K562 (cell line): ENCODE data around the gene UBE2E1. TPM values are rescaled to one million over a fixed set of nuclear protein-coding genes. Genes with fewer than 3 reads are reported as not detected.
A peak's percentile ranks its signal among the peaks of the same experiment; 100 is the strongest.

Source experiments
- ATF6 ChIP-seq: sonication (generic); formaldehyde crosslinking; IDR thresholded peaks from 2 replicates; pipeline ENCODE4 v1.4.0; 2020; ENCODE audit warnings: mild to moderate bottlenecking, missing genetic modification reagents
- C11orf30 ChIP-seq: fragments of 450-650 bp; IDR thresholded peaks from 2 replicates; pipeline ENCODE4 v1.6.1; 2016; ENCODE audit warnings: low read depth, mild to moderate bottlenecking
- CREB1 ChIP-seq, 2 experiments: sonication (generic) in 1 of 2; formaldehyde crosslinking in 1 of 2; IDR thresholded peaks; 2 replicates each; pipeline versions ENCODE4 v1.6.1 to v1.8.0; 2012 to 2022; ENCODE audit warnings: inconsistent platforms in 1 of 2, mild to moderate bottlenecking in 1 of 2, missing genetic modification reagents in 1 of 2, moderate library complexity in 1 of 2
- DPF2 ChIP-seq: fragments of 450-650 bp; IDR thresholded peaks from 2 replicates; pipeline ENCODE4 v1.6.1; 2016
- EHMT2 ChIP-seq: fragments of 450-650 bp; IDR thresholded peaks from 2 replicates; pipeline ENCODE4 v1.6.1; 2018; ENCODE audit warnings: antibody characterized with exemption
- EP400 ChIP-seq: fragments of 450-650 bp; IDR thresholded peaks from 2 replicates; pipeline ENCODE4 v1.6.1; 2017; ENCODE audit warnings: antibody characterized with exemption, mild to moderate bottlenecking, moderate library complexity
- FOXJ2 ChIP-seq: fragments of 200-800 bp; sonication (Bioruptor generic); IDR thresholded peaks from 2 replicates; pipeline ENCODE4 v1.6.1; 2016; ENCODE audit warnings: missing genetic modification characterization, missing compliant biosample characterization
- HDAC2 ChIP-seq: fragments of 450-650 bp; IDR thresholded peaks from 2 replicates; pipeline ENCODE4 v1.6.1; 2016; ENCODE audit warnings: mild to moderate bottlenecking
- HMGXB4 ChIP-seq: sonication (generic); formaldehyde crosslinking; IDR thresholded peaks from 2 replicates; pipeline ENCODE4 v1.8.1; 2023; ENCODE audit warnings: mild to moderate bottlenecking, missing genetic modification reagents
- JUND ChIP-seq, 2 experiments: IDR thresholded peaks; 2 replicates in 1 of 2; 3 replicates in 1 of 2; pipeline ENCODE4 v1.6.1; 2011; ENCODE audit warnings: borderline replicate concordance in 2 of 2, low read depth in 2 of 2, low read length in 2 of 2, improper control_type of control experiment in 1 of 2, missing biosample characterization in 1 of 2, missing genetic modification characterization in 1 of 2, missing genetic modification reagents in 1 of 2
- MLLT1 ChIP-seq, 2 experiments: fragments of 450-650 bp; IDR thresholded peaks; 2 replicates each; pipeline ENCODE4 v1.6.1; 2016
- MTA3 ChIP-seq: fragments of 450-650 bp; formaldehyde crosslinking; IDR thresholded peaks from 2 replicates; pipeline ENCODE4 v1.6.1; 2017; ENCODE audit warnings: mild to moderate bottlenecking, borderline replicate concordance
- NFE2 ChIP-seq: IDR thresholded peaks from 2 replicates; pipeline ENCODE4 v1.6.1; 2014; ENCODE audit warnings: antibody characterized with exemption, low read depth
- PKNOX1 ChIP-seq: fragments of 450-650 bp; IDR thresholded peaks from 2 replicates; pipeline ENCODE4 v1.6.1; 2016
- PPARD ChIP-seq: fragments of 250-450 bp; sonication (Bioruptor Pico); IDR thresholded peaks from 2 replicates; pipeline ENCODE4 v1.8.0; 2022; ENCODE audit warnings: inconsistent platforms, mild to moderate bottlenecking, moderate library complexity
- RB1 ChIP-seq: fragments of 450-650 bp; IDR thresholded peaks from 2 replicates; pipeline ENCODE4 v1.6.1; 2017; ENCODE audit warnings: low read depth, mild to moderate bottlenecking
- SAP30 ChIP-seq: fragments of 200-600 bp; sonication (generic); IDR thresholded peaks from 2 replicates; pipeline ENCODE4 v1.6.1; 2012; ENCODE audit warnings: borderline replicate concordance, low read depth, mild to moderate bottlenecking, moderate library complexity, low read length, control low read depth, inconsistent platforms; ENCODE audit not compliant: insufficient read depth, poor library complexity, severe bottlenecking
- TEAD4 ChIP-seq, 2 experiments: sonication (generic) in 1 of 2; formaldehyde crosslinking in 1 of 2; IDR thresholded peaks; 2 replicates each; pipeline versions ENCODE4 v1.6.1 to v1.8.0; 2012 to 2022; ENCODE audit warnings: borderline replicate concordance in 1 of 2, inconsistent platforms in 1 of 2, low read length in 1 of 2, mild to moderate bottlenecking in 1 of 2, missing genetic modification reagents in 1 of 2
- ZBTB9 ChIP-seq: fragments of 450-650 bp; formaldehyde crosslinking; IDR thresholded peaks from 2 replicates; pipeline ENCODE4 v1.4.0; 2020; ENCODE audit warnings: mild to moderate bottlenecking, moderate library complexity
- ZNF316 ChIP-seq: fragments of 450-650 bp; IDR thresholded peaks from 2 replicates; pipeline ENCODE4 v1.6.1; 2016
- ZNF57 ChIP-seq: fragments of 450-650 bp; formaldehyde crosslinking; IDR thresholded peaks from 2 replicates; pipeline ENCODE4 v1.4.0; 2020; ENCODE audit warnings: mild to moderate bottlenecking, moderate library complexity
- polyA plus RNA-seq, 8 experiments: library from polyadenylated mRNA; depleted of rRNA in 4 of 8; stranded (reverse) in 5 of 8; unstranded in 3 of 8; fragments of >200 nt; fragmentation: Nextera tagmentation in 2 of 8; fragmentation: Illumina TruSeq in 1 of 8; extraction: Ambion mirVana in 2 of 8; extraction: Trizol in 1 of 8; gene quantifications; 2 replicates each; pipeline versions ENCODE4 v1.2.1 to v1.2.3, GENCODE V29; 2011 to 2014; ENCODE audit warnings: inconsistent platforms in 1 of 8, missing spikeins in 1 of 8
- total RNA-seq, 7 experiments: library from RNA; depleted of rRNA in 6 of 7; stranded (reverse); fragments of >200 nt in 6 of 7; fragmentation: Illumina TruSeq in 2 of 7; extraction: Trizol in 2 of 7; gene quantifications; 2 replicates each; pipeline versions ENCODE4 v1.2.1 to v1.2.3, GENCODE V29; 2011 to 2021; ENCODE audit warnings: low replicate concordance in 1 of 7

The UBE2E1 gene
- total and polyA plus RNA-seq, 9 of the 15 experiments (the other 6 are each of a cell fraction or from before 2014, with no cell fraction given): 54.4 to 294 (median 165) TPM

- peak; percentile 84 for TF ChIP-seq PKNOX1
- TF ChIP-seq MTA3: no peak
- TF ChIP-seq HMGXB4: no peak
- peak; percentile 98 for TF ChIP-seq NFE2
- TF ChIP-seq FOXJ2: peak; percentile 79; the same call in 1 of the 2 replicates
- TF ChIP-seq RB1: no peak
- no peak for TF ChIP-seq ATF6 (CRISPR knock-in tag)
- peak; percentile 93 for TF ChIP-seq C11orf30
- peak; percentile 41; the same call in 1 of the 2 replicates for TF ChIP-seq JUND (IDR thresholded peaks at IDR 0.05; ENCODE audit: borderline replicate concordance, low read depth, low read length)
- TF ChIP-seq JUND (tag; IDR thresholded peaks at IDR 0.05; ENCODE audit: borderline replicate concordance, low read depth, low read length): no peak; the same call in 2 of the 3 replicates
- peak; percentile 88 for TF ChIP-seq CREB1 (IDR thresholded peaks at IDR 0.05)
- TF ChIP-seq CREB1 (CRISPR knock-in tag; IDR thresholded peaks at IDR 0.05): peak; percentile 58; the same call in 1 of the 2 replicates
- TF ChIP-seq SAP30: no peak
- no peak for TF ChIP-seq ZNF57 (CRISPR knock-in tag)
- no peak for TF ChIP-seq MLLT1 (IDR thresholded peaks at IDR 0.05)
- TF ChIP-seq PPARD (CRISPR knock-in tag): no peak
- peak; percentile 44; the same call in 1 of the 2 replicates for TF ChIP-seq TEAD4 (IDR thresholded peaks at IDR 0.05; ENCODE audit: low read length)
- TF ChIP-seq TEAD4 (CRISPR knock-in tag; IDR thresholded peaks at IDR 0.05; ENCODE audit: borderline replicate concordance): no peak
- peak; percentile 23 for TF ChIP-seq EP400
- peak; percentile 37; the same call in 1 of the 2 replicates for TF ChIP-seq EHMT2
- no peak for TF ChIP-seq HDAC2
- no peak for TF ChIP-seq ZBTB9
- peak; percentile 95 for TF ChIP-seq ZNF316
- 0 out of 2 replicates have a peak, but pooled peaks have one; percentile 55 for TF ChIP-seq DPF2
Observed at GRCh38 chr3:23940775-23941174, 135.0 kb downstream of the UBE2E1 start (continued).
